ENCODE measurements around the gene CHTOP. TPM values are rescaled to one million over a fixed set of nuclear protein-coding genes. Genes with fewer than 3 reads are reported as not detected.

Gene CHTOP
- polyA plus RNA-seq, 1 donor from 2014 or later, result 159 TPM

DNA sequence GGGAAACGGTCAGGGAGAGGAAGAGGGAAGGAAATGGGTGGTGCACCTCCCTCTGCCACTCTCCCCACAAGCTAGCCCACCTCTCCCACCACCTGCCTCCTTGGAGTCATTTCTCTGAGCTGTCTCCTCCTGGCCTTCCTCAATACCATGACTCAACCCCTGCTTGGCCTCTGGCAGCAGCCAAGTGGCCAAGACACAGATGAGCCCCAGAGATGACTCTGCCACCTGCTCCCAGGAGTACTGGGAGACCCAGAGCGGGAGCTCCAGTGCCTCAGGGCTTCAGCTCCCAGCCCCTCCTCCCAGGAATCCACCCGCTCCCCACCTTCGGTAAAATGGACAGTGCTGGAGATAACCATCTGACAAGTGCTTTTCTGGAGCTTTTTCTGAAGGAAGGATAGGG, 23.5 kb upstream of the CHTOP start:
- TF ChIP-seq CTCF (IDR thresholded peaks at IDR 0.05; ENCODE audit: poor library complexity, severe bottlenecking) (no peak), MXI1 (conservative IDR thresholded peaks at IDR 0.05; ENCODE audit: poor library complexity, severe bottlenecking) (no peak), RAD21 (conservative IDR thresholded peaks at IDR 0.05) (no peak), EP300 (conservative IDR thresholded peaks at IDR 0.05; ENCODE audit: poor library complexity, severe bottlenecking) (no peak), SMC3 (conservative IDR thresholded peaks at IDR 0.05; ENCODE audit: poor library complexity) (no peak), EZH2 (IDR thresholded peaks at IDR 0.05; ENCODE audit: borderline replicate concordance, insufficient read depth, low read length, poor library complexity, severe bottlenecking) (no peak), POLR2AphosphoS5 (IDR thresholded peaks at IDR 0.05) (no peak), REST (IDR thresholded peaks at IDR 0.05; ENCODE audit: borderline replicate concordance) (no peak), TAF1 (IDR thresholded peaks at IDR 0.05; ENCODE audit: low read depth) (no peak)
- Histone ChIP-seq H3K79me2 (replicated peaks; ENCODE audit: insufficient read depth, low read length) (no peaks in the 10 kb centered on the region), H2AFZ (ENCODE audit: low read depth, low read length) (no peak overlapping the region), H3K27ac (ENCODE audit: low read length) (no peak overlapping the region), H3F3A (ENCODE audit: insufficient read depth, low read length, poor library complexity, severe bottlenecking) (no peaks in the 10 kb centered on the region), H3K9me3 (ENCODE audit: low read length) (no peaks in the 10 kb centered on the region), H3K27me3 (ENCODE audit: insufficient read depth, low read depth, low read length) (no peaks in the 10 kb centered on the region), H3K4me3 (ENCODE audit: low read length) (no peak overlapping the region), H3K4me2 (ENCODE audit: low read length) (no peak overlapping the region), H4K20me1 (ENCODE audit: insufficient read depth) (no peaks in the 10 kb centered on the region), H3K9me2 (ENCODE audit: insufficient read depth, low read length) (no peaks in the 10 kb centered on the region), H3K36me3 (ENCODE audit: insufficient read depth, low read length) (no peaks in the 10 kb centered on the region), H3K9ac (ENCODE audit: low read length) (no peak overlapping the region)

GRCh38 chr1:153610811-153611301, 23.0 kb upstream of the CHTOP start:
- Histone ChIP-seq H3K27ac (ENCODE audit: low read length) (no peak overlapping the region), H3K79me2 (replicated peaks; ENCODE audit: insufficient read depth, low read length) (no peaks in the 10 kb centered on the region), H3F3A (ENCODE audit: insufficient read depth, low read length, poor library complexity, severe bottlenecking) (no peaks in the 10 kb centered on the region), H3K4me3 (ENCODE audit: low read length) (no peak overlapping the region), H3K4me2 (ENCODE audit: low read length) (no peak overlapping the region), H3K9me2 (ENCODE audit: insufficient read depth, low read length) (no peaks in the 10 kb centered on the region), H3K9ac (ENCODE audit: low read length) (no peak overlapping the region), H3K27me3 (ENCODE audit: insufficient read depth, low read depth, low read length) (no peaks in the 10 kb centered on the region), H4K20me1 (ENCODE audit: insufficient read depth) (no peaks in the 10 kb centered on the region), H3K9me3 (ENCODE audit: low read length) (no peaks in the 10 kb centered on the region), H3K36me3 (ENCODE audit: insufficient read depth, low read length) (no peaks in the 10 kb centered on the region), H2AFZ (ENCODE audit: low read depth, low read length) (no peak overlapping the region)
- TF ChIP-seq CTCF (IDR thresholded peaks at IDR 0.05; ENCODE audit: poor library complexity, severe bottlenecking) (no peak), EZH2 (IDR thresholded peaks at IDR 0.05; ENCODE audit: borderline replicate concordance, insufficient read depth, low read length, poor library complexity, severe bottlenecking) (no peak), SMC3 (conservative IDR thresholded peaks at IDR 0.05; ENCODE audit: poor library complexity) (no peak), RAD21 (conservative IDR thresholded peaks at IDR 0.05) (no peak), TAF1 (IDR thresholded peaks at IDR 0.05; ENCODE audit: low read depth) (no peak), MXI1 (conservative IDR thresholded peaks at IDR 0.05; ENCODE audit: poor library complexity, severe bottlenecking) (no peak), REST (IDR thresholded peaks at IDR 0.05; ENCODE audit: borderline replicate concordance) (no peak), POLR2AphosphoS5 (IDR thresholded peaks at IDR 0.05) (no peak), EP300 (conservative IDR thresholded peaks at IDR 0.05; ENCODE audit: poor library complexity, severe bottlenecking) (no peak)
